Mucosa of rectum (tissue), 2 donors: ENCODE results near the gene FGD5.
"Not testable (repeated sequence)": the region's sequence is repeated elsewhere in the genome, so short reads cannot be mapped to it uniquely, and the experiment has no call there.

Experiments used
- H3K27ac ChIP-seq, 2 donors: one replicate each; pipeline ENCODE4 v1.7.0; 2013; ENCODE audit warnings: inconsistent platforms in 2 of 2, low read depth in 2 of 2, low read length in 2 of 2
- H3K27me3 ChIP-seq, 2 donors: one replicate each; pipeline ENCODE4 v1.7.0; 2013; ENCODE audit warnings: low read length in 2 of 2; ENCODE audit not compliant: control insufficient read depth in 2 of 2, insufficient read depth in 2 of 2
- H3K36me3 ChIP-seq, 2 donors: one replicate each; pipeline ENCODE4 v1.7.0; 2013; ENCODE audit warnings: low read length in 2 of 2; ENCODE audit not compliant: control insufficient read depth in 2 of 2, insufficient read depth in 2 of 2
- H3K4me1 ChIP-seq, 2 donors: one replicate each; pipeline ENCODE4 v1.7.0; 2013; ENCODE audit warnings: low read length in 2 of 2, mild to moderate bottlenecking in 1 of 2; ENCODE audit not compliant: control insufficient read depth in 2 of 2, insufficient read depth in 2 of 2
- H3K4me3 ChIP-seq, 2 donors: one replicate each; pipeline ENCODE4 v1.7.0; 2013; ENCODE audit warnings: low read length in 2 of 2
- H3K9ac ChIP-seq, 2 donors: one replicate each; pipeline ENCODE4 v1.7.0; 2013; ENCODE audit warnings: low read length in 2 of 2, low read depth in 1 of 2, mild to moderate bottlenecking in 1 of 2
- H3K9me3 ChIP-seq, 2 donors: one replicate each; pipeline ENCODE4 v1.7.0; 2013; ENCODE audit warnings: low read length in 2 of 2; ENCODE audit not compliant: control insufficient read depth in 2 of 2
- donor health status: healthy.
- donor health status: Normal muscosa, but diverticular disease.

The FGD5 gene

DNA sequence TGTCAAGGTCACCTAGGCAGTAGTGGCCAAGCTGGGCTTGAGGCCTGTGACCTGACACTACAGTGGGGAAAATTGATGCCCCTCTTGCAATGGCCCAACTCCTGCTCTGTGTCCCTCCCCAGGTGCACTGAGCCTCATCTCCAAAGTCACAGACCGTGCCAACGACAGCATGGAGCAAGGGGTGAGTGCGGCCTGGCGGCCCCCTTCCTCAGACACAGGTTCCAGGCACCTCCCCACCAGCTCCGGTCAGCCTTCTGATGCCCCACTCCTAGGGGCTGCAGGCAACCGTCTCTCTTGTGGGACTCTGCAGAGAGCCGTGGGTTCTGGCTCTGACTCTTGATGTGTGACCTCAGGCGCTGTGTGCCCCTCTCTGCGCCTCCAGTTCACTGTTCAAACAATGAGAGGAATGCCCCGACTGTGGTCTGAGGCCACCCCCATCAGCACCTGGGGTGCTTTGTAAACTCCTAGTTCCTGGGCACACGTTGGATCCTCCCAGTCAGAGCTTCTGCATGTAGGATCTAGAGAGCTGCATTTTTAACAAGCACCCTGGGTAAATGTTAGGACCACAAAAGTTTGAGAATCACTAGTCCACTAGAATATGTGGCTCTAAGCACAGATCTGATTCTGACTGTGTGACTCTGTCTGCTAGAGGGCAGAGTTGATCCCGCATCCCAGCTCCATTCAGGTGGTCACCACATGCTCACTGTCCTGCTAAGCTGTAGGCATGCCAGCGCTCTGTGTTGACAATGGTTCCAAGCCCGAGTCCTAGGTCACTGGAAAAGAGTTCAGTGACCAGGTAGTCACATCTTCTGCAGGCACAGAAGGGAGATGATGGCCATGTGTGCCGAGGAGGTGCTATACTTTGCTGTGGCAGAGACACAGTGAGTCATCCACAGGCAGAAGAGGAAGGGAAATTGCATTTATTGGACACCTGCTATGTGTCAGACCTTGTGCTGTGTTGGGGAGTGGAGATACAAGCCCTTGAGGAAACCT is 82.4 kb downstream of the FGD5 start:
- Histone ChIP-seq H3K36me3 (peaks cover 0 to 4% of the 10 kb centered on the region in 2 donors), H3K27ac (no peak overlapping the region), H3K4me3 (no peak overlapping the region), H3K9ac (no peak overlapping the region), H3K4me1 (peaks cover 0 to 10% of the 10 kb centered on the region in 2 donors), H3K9me3 (peaks cover 0 to 3% of the 10 kb centered on the region in 2 donors), H3K27me3 (no peaks in the 10 kb centered on the region)

DNA sequence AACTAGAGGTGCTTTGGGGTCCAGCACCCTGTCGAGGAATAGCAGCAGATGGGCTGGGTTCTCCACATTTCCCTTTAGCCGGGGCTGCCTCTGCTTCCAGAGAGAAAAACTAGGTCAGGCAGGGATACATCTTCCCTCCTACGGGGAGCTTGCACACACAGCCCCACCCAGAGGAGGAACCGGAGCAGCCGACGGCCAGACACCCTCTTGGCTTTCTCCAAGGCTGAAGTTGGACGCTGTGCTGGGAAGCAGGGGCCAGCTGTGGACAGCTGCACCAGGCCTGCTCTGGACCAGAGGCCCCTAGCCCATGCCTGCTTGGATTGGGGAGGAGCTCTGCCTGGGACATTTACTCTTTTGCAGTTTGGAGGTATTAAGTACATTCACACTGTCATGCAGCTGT is 84.0 kb downstream of the FGD5 start:
- Histone ChIP-seq H3K36me3 (peaks cover 0 to 4% of the 10 kb centered on the region in 2 donors), H3K9me3 (peaks cover 0 to 3% of the 10 kb centered on the region in 2 donors), H3K4me3 (no peak overlapping the region), H3K27me3 (no peaks in the 10 kb centered on the region), H3K27ac (peak overlapping the region in 1 of 2 donors; percentile 13), H3K9ac (no peak overlapping the region), H3K4me1 (peaks cover 0 to 10% of the 10 kb centered on the region in 2 donors)

DNA sequence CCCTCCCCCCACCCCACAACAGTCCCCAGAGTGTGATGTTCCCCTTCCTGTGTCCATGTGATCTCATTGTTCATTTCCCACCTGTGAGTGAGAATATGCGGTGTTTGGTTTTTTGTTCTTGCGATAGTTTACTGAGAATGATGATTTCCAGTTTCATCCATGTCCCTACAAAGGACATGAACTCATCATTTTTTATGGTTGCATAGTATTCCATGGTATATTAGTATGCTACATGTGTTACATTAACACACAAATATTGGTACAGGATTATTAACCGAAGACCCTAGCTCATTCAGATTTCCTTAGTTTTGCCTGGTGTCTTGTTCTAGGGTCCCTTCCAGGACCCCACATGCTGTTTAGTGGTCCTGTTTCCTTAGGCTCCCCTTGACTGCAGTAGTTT is 84.7 kb downstream of the FGD5 start:
- H3K4me3 ChIP-seq, H3K27me3 ChIP-seq, H3K36me3 ChIP-seq, H3K9me3 ChIP-seq, H3K27ac ChIP-seq, H3K9ac ChIP-seq: not testable (repeated sequence)
- peaks cover 0 to 10% of the 10 kb centered on the region in 2 donors for H3K4me1 ChIP-seq

DNA sequence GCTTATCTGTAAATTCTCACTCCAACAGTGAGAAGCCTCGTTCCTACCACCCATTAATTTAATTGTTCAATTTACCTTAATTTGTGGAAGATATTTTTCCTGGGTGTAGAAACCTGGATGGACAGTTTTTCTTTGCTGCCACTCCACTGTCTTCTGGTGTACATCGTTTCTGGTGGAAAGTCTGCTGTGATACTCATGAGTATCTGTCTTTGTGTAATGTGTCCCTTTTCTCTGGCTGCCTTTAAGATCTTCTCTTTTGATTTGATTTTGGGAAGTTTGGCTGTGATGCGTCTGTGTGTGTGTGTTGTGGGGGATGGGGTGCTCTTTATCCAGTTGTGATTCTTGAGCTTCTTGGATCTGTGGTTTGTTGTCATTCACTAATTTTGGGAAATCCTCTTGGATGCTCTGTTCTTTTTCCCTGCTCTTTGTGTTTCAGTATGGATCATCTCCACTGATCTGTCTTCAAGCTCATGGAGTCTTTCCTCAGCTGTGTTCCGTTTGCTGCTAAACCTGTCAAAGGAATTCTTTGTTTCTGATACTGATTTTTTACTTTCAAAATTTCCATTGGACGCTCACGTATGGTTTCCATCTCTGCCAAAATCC is 86.4 kb downstream of the FGD5 start:
- H3K27me3 ChIP-seq = no peaks in the 10 kb centered on the region
- no peak overlapping the region for H3K27ac ChIP-seq
- H3K36me3 ChIP-seq = no peaks in the 10 kb centered on the region

DNA sequence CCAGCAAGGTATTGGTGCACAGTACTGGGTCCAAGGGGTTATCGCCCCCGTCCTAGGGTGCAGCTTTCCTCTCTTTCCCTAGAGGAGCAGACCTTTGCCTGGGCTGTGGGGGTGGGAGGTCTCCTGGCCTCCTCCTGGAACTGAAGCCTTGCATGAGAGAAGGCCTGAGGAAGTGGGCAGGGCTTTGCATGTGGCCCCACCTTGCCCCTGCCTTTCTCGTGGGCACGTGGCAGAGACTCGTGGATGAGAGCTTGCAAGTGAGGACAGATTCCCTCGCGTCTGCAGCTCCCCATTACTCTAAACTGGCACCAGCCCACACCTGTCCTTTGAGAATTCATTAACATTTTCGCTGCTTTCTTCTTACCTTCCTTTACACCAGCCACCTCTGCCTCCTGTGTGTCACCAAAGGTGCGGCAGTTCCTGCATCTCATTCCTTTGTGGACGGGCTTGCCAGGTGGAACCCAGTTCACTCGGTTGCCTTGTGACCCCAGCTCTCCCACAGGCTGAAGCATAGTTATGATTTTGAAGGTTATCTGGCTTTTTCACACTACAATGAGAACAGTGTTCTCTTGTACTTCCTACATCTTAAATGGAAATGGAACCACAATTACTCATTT is 87.7 kb downstream of the FGD5 start:
- H3K36me3 ChIP-seq = no peaks in the 10 kb centered on the region
- no peak overlapping the region for H3K4me3 ChIP-seq
- H3K9me3 ChIP-seq = peaks cover 0 to 3% of the 10 kb centered on the region in 2 donors
- H3K4me1 ChIP-seq = peaks cover 0 to 6% of the 10 kb centered on the region in 2 donors
- H3K9ac ChIP-seq = no peak overlapping the region
- H3K27me3 ChIP-seq = no peaks in the 10 kb centered on the region
- H3K27ac ChIP-seq = no peak overlapping the region

More for the DNA sequence above, 86.4 kb downstream of the FGD5 start:
- no peak overlapping the region for H3K9ac ChIP-seq
- peaks cover 0 to 11% of the 10 kb centered on the region in 2 donors for H3K4me1 ChIP-seq
- no peak overlapping the region for H3K4me3 ChIP-seq
- peaks cover 0 to 3% of the 10 kb centered on the region in 2 donors for H3K9me3 ChIP-seq

DNA sequence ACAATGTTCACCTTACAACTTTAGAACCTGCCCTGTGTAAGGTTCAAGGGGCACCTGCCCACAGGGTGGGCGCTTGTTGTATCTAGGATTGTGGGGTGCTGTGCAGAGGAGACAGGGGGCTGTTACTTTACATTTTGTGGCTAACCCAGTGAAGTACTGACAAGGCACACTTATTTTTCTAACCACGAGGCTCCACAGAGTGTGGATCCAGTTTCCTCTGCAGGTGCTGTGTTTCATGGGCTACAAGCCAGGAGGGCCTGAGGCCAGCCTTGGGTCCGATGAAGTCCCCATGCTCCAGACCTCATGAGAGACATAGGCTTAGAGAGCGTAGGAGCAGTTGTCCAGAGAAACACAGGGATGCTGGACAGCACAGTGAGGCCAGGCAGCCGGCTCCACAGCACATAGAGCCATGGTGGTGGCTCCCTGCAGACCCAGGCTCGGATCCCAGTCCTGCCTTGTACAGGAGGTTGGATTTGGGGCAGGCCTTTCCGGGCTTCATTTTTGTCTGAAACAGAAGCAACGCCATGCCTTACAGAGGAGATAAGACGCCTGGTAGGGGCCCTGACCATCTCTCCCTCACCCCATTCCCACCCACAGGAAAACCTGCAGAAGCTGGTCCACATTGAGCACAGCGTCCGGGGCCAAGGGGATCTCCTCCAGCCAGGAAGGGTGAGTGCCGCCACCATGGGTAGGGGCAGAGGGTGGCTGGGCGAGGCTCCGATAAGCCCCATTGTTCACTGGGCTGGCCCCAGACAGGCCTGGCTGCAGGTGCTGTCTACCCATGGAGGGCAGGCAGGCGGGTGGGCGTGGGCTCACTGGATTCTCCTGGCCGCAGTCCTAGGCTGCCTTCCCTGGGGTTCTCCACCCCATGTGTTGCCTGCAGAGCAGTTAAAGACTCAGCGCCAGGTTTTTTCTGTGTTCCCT is 88.5 kb downstream of the FGD5 start:
- Histone ChIP-seq H3K27ac (no peak overlapping the region), H3K4me3 (no peak overlapping the region)

DNA sequence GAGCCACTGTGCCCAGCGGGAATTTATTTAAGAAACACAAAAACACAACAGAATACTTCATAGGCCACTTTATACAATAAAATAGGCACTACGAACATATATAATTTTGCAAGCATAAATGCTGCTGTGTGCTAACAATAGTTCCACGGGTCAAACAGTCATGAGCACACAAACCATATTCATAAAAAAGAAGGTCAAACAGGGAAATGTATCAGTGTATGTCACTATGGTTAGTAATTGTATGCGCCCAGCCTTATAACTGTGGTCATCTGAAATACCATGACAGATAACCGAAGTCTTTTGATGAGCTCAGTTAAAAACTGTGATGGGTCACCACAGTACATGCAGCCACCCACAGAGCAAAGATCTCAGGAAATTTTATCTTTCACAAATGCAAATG is 90.5 kb downstream of the FGD5 start:
- H3K9me3 ChIP-seq = peaks cover 0 to 3% of the 10 kb centered on the region in 2 donors
- no peaks in the 10 kb centered on the region for H3K36me3 ChIP-seq
- no peak overlapping the region for H3K9ac ChIP-seq
- no peaks in the 10 kb centered on the region for H3K27me3 ChIP-seq
- no peak overlapping the region for H3K27ac ChIP-seq
- H3K4me1 ChIP-seq = peaks cover 0 to 4% of the 10 kb centered on the region in 2 donors
- no peak overlapping the region for H3K4me3 ChIP-seq

More for the DNA sequence above, 88.5 kb downstream of the FGD5 start:
- no peak overlapping the region for H3K9ac ChIP-seq
- H3K36me3 ChIP-seq = no peaks in the 10 kb centered on the region
- H3K27me3 ChIP-seq = no peaks in the 10 kb centered on the region
- peaks cover 0 to 5% of the 10 kb centered on the region in 2 donors for H3K4me1 ChIP-seq
- peaks cover 0 to 3% of the 10 kb centered on the region in 2 donors for H3K9me3 ChIP-seq

DNA sequence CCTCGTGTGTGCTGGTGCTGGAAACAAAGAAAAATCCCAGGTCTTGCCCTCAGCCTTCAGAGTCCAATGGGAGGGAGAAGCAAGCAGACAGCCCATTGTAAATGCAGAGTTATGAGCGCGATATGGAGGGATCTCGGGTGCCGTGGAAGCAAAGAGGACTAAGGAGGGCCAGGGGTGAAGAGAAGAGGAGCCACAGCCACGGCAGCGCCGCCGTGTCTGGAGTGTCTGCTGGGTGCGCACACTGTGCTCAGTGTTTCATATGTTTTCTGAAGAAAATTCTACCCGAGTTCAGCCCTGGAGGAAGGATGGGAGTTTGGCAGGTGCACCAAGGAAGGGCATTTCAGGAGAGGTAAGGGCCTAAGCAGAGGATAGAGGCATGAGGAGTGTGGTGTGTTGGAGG is 92.9 kb downstream of the FGD5 start:
- Histone ChIP-seq H3K9me3 (no peaks in the 10 kb centered on the region), H3K36me3 (no peaks in the 10 kb centered on the region), H3K9ac (no peak overlapping the region), H3K27ac (no peak overlapping the region), H3K27me3 (peaks cover 0 to 3% of the 10 kb centered on the region in 2 donors), H3K4me1 (peaks cover 0 to 4% of the 10 kb centered on the region in 2 donors), H3K4me3 (no peak overlapping the region)

DNA sequence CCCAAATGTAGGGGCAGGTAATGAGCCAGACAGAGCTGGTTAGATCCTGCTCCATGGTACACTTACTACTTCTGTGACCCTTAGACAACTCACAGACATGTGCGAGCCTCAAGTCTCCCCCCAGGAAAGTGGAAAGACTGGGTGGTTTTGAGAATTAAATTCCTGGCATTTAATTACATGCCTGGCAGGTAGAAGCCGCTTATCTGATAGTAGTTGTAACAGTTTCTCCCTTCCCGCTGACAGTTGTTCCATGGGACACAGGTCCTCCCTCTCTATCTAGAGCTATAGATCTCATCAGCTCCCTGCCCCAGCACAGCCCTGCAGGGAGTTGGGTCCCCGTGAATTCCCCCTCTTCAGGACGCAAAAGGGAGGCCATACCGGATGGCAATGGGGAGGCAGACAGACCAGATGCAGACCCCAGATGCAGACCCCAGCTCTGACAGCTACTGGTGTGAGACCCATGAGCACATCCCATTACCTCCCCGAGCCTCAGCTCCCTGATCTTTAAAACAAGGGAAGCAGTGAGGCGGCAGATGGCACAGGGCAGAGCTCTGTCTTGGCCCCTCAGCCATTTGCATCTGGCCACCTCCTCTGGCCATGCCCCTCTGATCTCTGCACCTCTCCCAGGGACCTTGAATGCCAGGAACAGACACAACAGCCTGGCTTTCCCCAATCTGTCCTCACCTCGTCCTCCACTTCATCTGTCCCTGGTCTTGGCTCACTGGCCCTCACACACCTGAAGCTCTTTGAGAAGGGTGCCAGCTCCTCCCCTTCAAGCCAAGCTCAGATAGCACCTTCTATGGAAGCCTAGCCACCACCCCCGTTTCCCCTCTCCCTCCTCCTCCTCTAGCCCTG is 94.5 kb downstream of the FGD5 start:
- Histone ChIP-seq H3K36me3 (no peaks in the 10 kb centered on the region), H3K9ac (no peak overlapping the region), H3K27me3 (peaks cover 0 to 3% of the 10 kb centered on the region in 2 donors), H3K4me3 (no peak overlapping the region), H3K9me3 (no peaks in the 10 kb centered on the region), H3K4me1 (peaks cover 0 to 4% of the 10 kb centered on the region in 2 donors), H3K27ac (no peak overlapping the region)
